Measurements from ENCODE around the gene GRIN3B. TPM values are rescaled to one million over a fixed set of nuclear protein-coding genes. Genes with fewer than 3 reads are reported as not detected.

GRIN3B gene
- polyA plus RNA-seq, 1 of the 3 experiments (the other 2 are of a cell fraction): 1.5 TPM

- H3K4me3 ChIP-seq (ENCODE audit: low read depth in 2 of 2, low read length in 1 of 2): no peak overlapping the region
- no peaks in the 10 kb centered on the region for H3K27me3 ChIP-seq (ENCODE audit: insufficient read depth)
- 95% methylated on average over 11 of the region's 29 CpGs for WGBS (ENCODE audit: low lambda C conversion rate)
- H3K4me1 ChIP-seq (ENCODE audit: control insufficient read depth in 1 of 2, insufficient read depth in 2 of 2, low read depth in 1 of 2, low read length in 1 of 2): no peaks in the 10 kb centered on the region
- H3K27ac ChIP-seq (ENCODE audit: low read depth in 2 of 2, low read length in 1 of 2): no peak overlapping the region
- no peaks in the 10 kb centered on the region for H4K20me1 ChIP-seq (ENCODE audit: insufficient read depth)
- H3K4me2 ChIP-seq: no peak overlapping the region
- DNase-seq: no peak
- H3K9me3 ChIP-seq: no peaks in the 10 kb centered on the region
- H3K36me3 ChIP-seq (replicated peaks in 1 of 2; ENCODE audit: control insufficient read depth in 1 of 2, insufficient read depth in 2 of 2, low read length in 1 of 2): peaks cover 8 to 25% of the 10 kb centered on the region in 2 experiments
- POLR2A ChIA-PET: no interaction called here
- no peak overlapping the region for H3K9ac ChIP-seq
- peaks cover 3% of the 10 kb centered on the region for H3F3A ChIP-seq (replicated peaks; ENCODE audit: insufficient read depth)
- H3K9me2 ChIP-seq: no peaks in the 10 kb centered on the region
- no peaks in the 10 kb centered on the region for H3K79me2 ChIP-seq (ENCODE audit: insufficient read depth)
- H2AFZ ChIP-seq (ENCODE audit: low read depth): no peak overlapping the region
- CTCF ChIA-PET: interaction anchor here (0.6 to 1.0 kb wide), 2 partner anchors 8 to 10 kb away, joined by 3 to 4 read pairs; partner anchors contain the start of gene WDR18
- no peak for TF ChIP-seq FOXM1 (IDR thresholded peaks at IDR 0.05; ENCODE audit: low read depth)
Observed at GRCh38 chr19:973726-974563, 26.3 kb upstream of the GRIN3B start.

GRCh38 chr19:974564-975257 lies 25.5 kb upstream of the GRIN3B start:
- H3K4me2 ChIP-seq: no peak overlapping the region
- H3K36me3 ChIP-seq (replicated peaks in 1 of 2; ENCODE audit: control insufficient read depth in 1 of 2, insufficient read depth in 2 of 2, low read length in 1 of 2): peaks cover 8 to 21% of the 10 kb centered on the region in 2 experiments
- no peaks in the 10 kb centered on the region for H3K9me2 ChIP-seq
- ChIA-PET CTCF (no interaction called here), POLR2A (no interaction called here)
- H3K9ac ChIP-seq: no peak overlapping the region
- no peaks in the 10 kb centered on the region for H3K27me3 ChIP-seq (ENCODE audit: insufficient read depth)
- H2AFZ ChIP-seq (ENCODE audit: low read depth): no peak overlapping the region
- WGBS (ENCODE audit: low lambda C conversion rate): 89% methylated on average over 21 of the region's 37 CpGs
- DNase-seq: no peak
- H3F3A ChIP-seq (replicated peaks; ENCODE audit: insufficient read depth): peaks cover 3% of the 10 kb centered on the region
- no peak overlapping the region for H3K27ac ChIP-seq (ENCODE audit: low read depth in 2 of 2, low read length in 1 of 2)
- H4K20me1 ChIP-seq (ENCODE audit: insufficient read depth): no peaks in the 10 kb centered on the region
- TF ChIP-seq RCOR1 (IDR thresholded peaks at IDR 0.05; ENCODE audit: low read length): no peak
- TF ChIP-seq TCF12 (IDR thresholded peaks at IDR 0.05): no peak
- TF ChIP-seq MEF2A (IDR thresholded peaks at IDR 0.05; ENCODE audit: borderline replicate concordance, low read depth): no peak
- TF ChIP-seq FOXJ3 (CRISPR knock-in tag; IDR thresholded peaks at IDR 0.05): no peak
- TF ChIP-seq PBX3 (IDR thresholded peaks at IDR 0.05): no peak
- no peak for TF ChIP-seq YY1 (IDR thresholded peaks at IDR 0.05; ENCODE audit: low read depth)
- TF ChIP-seq POLR2AphosphoS5 (IDR thresholded peaks at IDR 0.05; ENCODE audit: low read depth, low read length): no peak
- no peak for TF ChIP-seq SIN3A (IDR thresholded peaks at IDR 0.05; ENCODE audit: borderline replicate concordance, low read depth, low read length)
- TF ChIP-seq EZH2phosphoT487 (IDR thresholded peaks at IDR 0.05; ENCODE audit: borderline replicate concordance, low read depth): no peak
- TF ChIP-seq MXI1 (IDR thresholded peaks at IDR 0.05; ENCODE audit: low read depth, low read length): no peak
- no peak for TF ChIP-seq NFIC (IDR thresholded peaks at IDR 0.05; ENCODE audit: borderline replicate concordance)
- no peak for TF ChIP-seq FOSL2 (IDR thresholded peaks at IDR 0.05; ENCODE audit: borderline replicate concordance, low read depth)
- TF ChIP-seq FOXM1 (IDR thresholded peaks at IDR 0.05; ENCODE audit: low read depth): no peak
- no peak for TF ChIP-seq ELF1 (IDR thresholded peaks at IDR 0.05)
- no peak for TF ChIP-seq RXRA (IDR thresholded peaks at IDR 0.05; ENCODE audit: borderline replicate concordance, low read depth)
- TF ChIP-seq USF1 (IDR thresholded peaks at IDR 0.05; ENCODE audit: borderline replicate concordance, low read depth): no peak
- no peaks in the 10 kb centered on the region for H3K79me2 ChIP-seq (ENCODE audit: insufficient read depth)
- no peaks in the 10 kb centered on the region; a peak in 1 of 4 replicates for H3K4me1 ChIP-seq (ENCODE audit: control insufficient read depth in 1 of 2, insufficient read depth in 2 of 2, low read depth in 1 of 2, low read length in 1 of 2)
- no peak overlapping the region for H3K4me3 ChIP-seq (ENCODE audit: low read depth in 2 of 2, low read length in 1 of 2)
- H3K9me3 ChIP-seq: no peaks in the 10 kb centered on the region
